ENCODE data around the gene ADRB2.

Gene ADRB2

GRCh38 chr5:148842161-148842560, 15.8 kb downstream of the ADRB2 start:
- H3K79me2 ChIP-seq (ENCODE audit: insufficient read depth, low read length), result no peaks in the 10 kb centered on the region
- no peak overlapping the region for H3K4me2 ChIP-seq (ENCODE audit: low read length)
- no peak overlapping the region for H2AFZ ChIP-seq (ENCODE audit: low read length)
- H3K4me1 ChIP-seq (ENCODE audit: insufficient read depth, low read length, severe bottlenecking), result no peaks in the 10 kb centered on the region
- no peaks in the 10 kb centered on the region for H3K36me3 ChIP-seq (ENCODE audit: insufficient read depth, low read length)
- H3K4me3 ChIP-seq (ENCODE audit: low read depth, low read length, poor library complexity, severe bottlenecking), result no peak overlapping the region
- H3K27ac ChIP-seq (ENCODE audit: low read depth, low read length, poor library complexity, severe bottlenecking), result no peak overlapping the region
- H4K20me1 ChIP-seq (ENCODE audit: insufficient read depth, low read length), result no peaks in the 10 kb centered on the region
- no peak overlapping the region for H3K9ac ChIP-seq (ENCODE audit: low read length)
- TF ChIP-seq EZH2 (IDR thresholded peaks at IDR 0.05; ENCODE audit: borderline replicate concordance, low read length) (no peak), CTCF (IDR thresholded peaks at IDR 0.05; ENCODE audit: low read length) (no peak)
- no peaks in the 10 kb centered on the region for H3F3A ChIP-seq (ENCODE audit: insufficient read depth, low read length)
- no peaks in the 10 kb centered on the region for H3K9me3 ChIP-seq (ENCODE audit: low read length)
- H3K9me2 ChIP-seq (ENCODE audit: low read depth, low read length), result no peaks in the 10 kb centered on the region
- H3K27me3 ChIP-seq (ENCODE audit: insufficient read depth, low read length), result no peaks in the 10 kb centered on the region

- Histone ChIP-seq H3K27me3 (ENCODE audit: insufficient read depth, low read length) (no peaks in the 10 kb centered on the region), H3K9me2 (ENCODE audit: low read depth, low read length) (no peaks in the 10 kb centered on the region), H3K4me2 (ENCODE audit: low read length) (no peak overlapping the region), H2AFZ (ENCODE audit: low read length) (no peak overlapping the region), H3K4me3 (ENCODE audit: low read depth, low read length, poor library complexity, severe bottlenecking) (no peak overlapping the region), H4K20me1 (ENCODE audit: insufficient read depth, low read length) (no peaks in the 10 kb centered on the region), H3K9me3 (ENCODE audit: low read length) (no peaks in the 10 kb centered on the region), H3F3A (ENCODE audit: insufficient read depth, low read length) (no peaks in the 10 kb centered on the region), H3K4me1 (ENCODE audit: insufficient read depth, low read length, severe bottlenecking) (no peaks in the 10 kb centered on the region), H3K79me2 (ENCODE audit: insufficient read depth, low read length) (no peaks in the 10 kb centered on the region), H3K27ac (ENCODE audit: low read depth, low read length, poor library complexity, severe bottlenecking) (no peak overlapping the region), H3K9ac (ENCODE audit: low read length) (no peak overlapping the region), H3K36me3 (ENCODE audit: insufficient read depth, low read length) (no peaks in the 10 kb centered on the region)
- TF ChIP-seq CTCF (IDR thresholded peaks at IDR 0.05; ENCODE audit: low read length) (no peak), EZH2 (IDR thresholded peaks at IDR 0.05; ENCODE audit: borderline replicate concordance, low read length) (no peak)
Measured at GRCh38 chr5:148843510-148844318, 17.3 kb downstream of the ADRB2 start.

GRCh38 chr5:148844433-148845280, 18.2 kb downstream of the ADRB2 start:
- Histone ChIP-seq H3K9ac (ENCODE audit: low read length) (no peak overlapping the region), H3F3A (ENCODE audit: insufficient read depth, low read length) (no peaks in the 10 kb centered on the region), H3K4me2 (ENCODE audit: low read length) (no peak overlapping the region), H3K9me2 (ENCODE audit: low read depth, low read length) (no peaks in the 10 kb centered on the region), H3K9me3 (ENCODE audit: low read length) (no peaks in the 10 kb centered on the region), H3K4me1 (ENCODE audit: insufficient read depth, low read length, severe bottlenecking) (no peaks in the 10 kb centered on the region), H3K79me2 (ENCODE audit: insufficient read depth, low read length) (no peaks in the 10 kb centered on the region), H3K27me3 (ENCODE audit: insufficient read depth, low read length) (no peaks in the 10 kb centered on the region), H4K20me1 (ENCODE audit: insufficient read depth, low read length) (no peaks in the 10 kb centered on the region), H3K4me3 (ENCODE audit: low read depth, low read length, poor library complexity, severe bottlenecking) (no peak overlapping the region), H3K36me3 (ENCODE audit: insufficient read depth, low read length) (no peaks in the 10 kb centered on the region), H3K27ac (ENCODE audit: low read depth, low read length, poor library complexity, severe bottlenecking) (no peak overlapping the region), H2AFZ (ENCODE audit: low read length) (no peak overlapping the region)
- TF ChIP-seq CTCF (IDR thresholded peaks at IDR 0.05; ENCODE audit: low read length) (no peak), EZH2 (IDR thresholded peaks at IDR 0.05; ENCODE audit: borderline replicate concordance, low read length) (no peak)
